NCI-H69 (cell line): Measurements from ENCODE around the gene PDCL3.

Source experiments
- DNase-seq: peaks from one replicate; lab custom pipeline; 2025; lab: John Stamatoyannopoulos, UW

Gene PDCL3

DNA sequence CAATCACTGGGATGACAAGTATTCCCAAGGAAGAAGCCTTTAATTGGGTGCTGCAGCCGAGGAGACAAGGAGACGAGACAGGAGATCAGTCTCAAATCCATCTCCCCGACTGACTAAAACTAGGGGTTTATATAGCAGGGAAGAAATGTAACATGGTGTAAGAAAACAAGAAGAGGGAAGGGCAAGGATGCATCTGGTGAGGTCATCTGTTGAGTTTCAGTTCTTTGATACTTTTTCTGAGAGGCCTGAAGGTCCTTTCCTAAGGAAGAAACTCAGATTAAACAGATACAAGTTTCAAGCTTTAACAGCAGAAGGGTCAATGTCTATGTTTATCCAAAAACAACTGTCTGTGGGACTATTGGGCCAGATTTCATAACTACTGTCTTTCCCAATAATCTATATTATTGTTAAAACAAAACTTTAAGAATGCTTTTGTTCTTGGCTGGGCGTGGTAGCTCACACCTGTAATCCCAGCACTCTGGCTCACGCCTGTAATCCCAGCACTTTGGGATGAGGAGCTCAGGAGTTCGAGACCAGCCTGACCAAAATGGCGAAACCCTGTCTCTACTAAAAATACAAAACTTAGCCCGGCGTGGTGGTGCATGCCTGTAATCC, 2.5 kb upstream of the PDCL3 start:
- no peak for DNase-seq

DNA sequence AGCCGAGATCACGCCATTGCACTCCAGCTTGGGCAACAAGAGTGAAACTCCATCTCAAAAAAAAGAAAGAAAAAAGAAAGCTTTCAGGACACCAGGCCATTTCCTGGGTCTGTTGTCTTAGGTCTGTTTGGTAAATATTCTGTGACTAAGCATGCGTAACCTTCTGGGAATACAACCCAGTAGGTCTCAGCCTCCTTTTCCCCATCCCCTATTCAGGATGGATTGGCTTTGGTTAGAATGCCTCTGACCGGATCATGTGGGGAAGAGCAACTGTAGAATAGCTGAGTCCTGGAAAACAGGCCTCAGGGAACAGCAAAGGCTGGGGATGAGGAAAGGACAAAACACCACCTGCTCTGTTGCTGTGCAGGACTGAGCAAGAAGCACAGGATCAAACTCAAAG, 1.6 kb upstream of the PDCL3 start:
- DNase-seq: no peak

DNA sequence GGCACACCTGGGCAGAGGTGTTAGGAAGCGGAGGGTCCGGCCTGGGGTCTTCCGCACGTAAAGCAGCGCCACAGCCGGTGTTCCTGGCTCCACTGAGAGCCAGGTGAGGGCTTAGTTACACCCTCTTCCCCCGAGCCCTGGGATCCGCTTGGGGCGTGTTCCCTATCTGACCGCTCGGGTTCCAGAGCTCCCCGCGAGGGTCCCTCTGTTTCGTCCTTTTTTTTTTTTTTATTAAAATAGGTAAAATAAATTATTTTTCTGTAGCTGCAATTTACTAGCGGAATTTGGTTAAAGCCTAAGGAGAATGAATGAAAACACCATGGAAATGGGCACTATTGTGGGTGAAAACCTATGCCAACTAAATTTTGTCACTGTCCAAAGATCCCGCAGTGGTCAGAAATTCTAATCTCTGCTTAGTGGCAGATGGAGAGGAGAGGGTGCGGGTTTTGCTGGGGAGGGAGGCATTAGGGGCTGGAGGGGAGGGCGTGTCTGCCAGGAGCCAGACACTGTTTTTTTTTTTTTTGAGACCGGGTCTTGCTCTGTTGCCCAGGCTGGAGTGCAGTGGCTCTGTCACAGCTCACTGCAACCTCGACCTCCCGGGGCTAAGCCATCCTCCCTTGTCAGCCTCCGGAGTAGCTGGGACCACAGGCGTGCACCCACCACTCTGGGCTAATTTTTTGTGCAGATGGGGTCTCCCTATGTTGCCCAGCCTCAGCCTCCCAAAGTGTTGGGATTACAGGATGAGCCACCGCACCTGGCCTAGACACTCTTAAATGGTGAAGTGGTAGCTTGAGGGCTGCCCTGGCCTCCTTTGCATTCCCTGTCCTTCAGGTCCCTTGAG, 834 bp downstream of the PDCL3 start:
- DNase-seq: peak; percentile 16

DNA sequence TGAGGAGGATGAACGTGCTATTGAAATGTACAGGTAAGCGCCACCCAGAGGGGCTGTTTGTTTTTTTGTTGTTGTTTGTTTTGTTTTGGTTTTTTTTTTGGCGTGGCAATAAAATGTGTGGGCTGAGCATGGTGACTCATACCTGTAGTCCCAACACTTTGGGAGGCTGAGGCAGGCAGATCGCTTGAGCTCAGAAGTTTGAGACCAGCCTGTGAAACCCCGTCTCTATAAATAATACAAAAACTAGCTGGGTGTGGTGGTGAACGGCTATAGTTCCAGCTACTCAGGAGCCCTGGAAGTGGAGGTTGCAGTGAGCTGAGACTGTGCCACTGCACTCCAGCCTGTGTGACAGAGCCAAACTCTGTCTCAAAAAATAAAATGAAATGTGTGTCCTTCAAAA, 6.2 kb downstream of the PDCL3 start:
- no peak for DNase-seq

DNA sequence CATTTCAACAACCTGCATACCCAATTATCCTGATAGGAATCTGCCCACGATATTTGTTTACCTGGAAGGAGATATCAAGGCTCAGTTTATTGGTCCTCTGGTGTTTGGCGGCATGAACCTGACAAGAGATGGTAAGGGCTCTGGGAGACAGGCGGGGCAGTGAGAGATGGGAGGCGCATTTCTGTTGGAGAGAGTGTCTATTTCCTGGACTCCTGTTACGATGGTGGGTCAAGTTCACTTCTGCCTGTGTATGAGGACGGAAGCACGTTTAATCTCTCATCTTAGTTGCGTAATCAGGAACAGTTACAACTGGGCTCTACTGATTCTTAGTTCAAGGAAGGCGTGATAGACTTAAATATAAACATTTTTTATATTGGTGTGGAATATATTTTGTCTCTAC, 8.9 kb downstream of the PDCL3 start:
- no peak for DNase-seq

DNA sequence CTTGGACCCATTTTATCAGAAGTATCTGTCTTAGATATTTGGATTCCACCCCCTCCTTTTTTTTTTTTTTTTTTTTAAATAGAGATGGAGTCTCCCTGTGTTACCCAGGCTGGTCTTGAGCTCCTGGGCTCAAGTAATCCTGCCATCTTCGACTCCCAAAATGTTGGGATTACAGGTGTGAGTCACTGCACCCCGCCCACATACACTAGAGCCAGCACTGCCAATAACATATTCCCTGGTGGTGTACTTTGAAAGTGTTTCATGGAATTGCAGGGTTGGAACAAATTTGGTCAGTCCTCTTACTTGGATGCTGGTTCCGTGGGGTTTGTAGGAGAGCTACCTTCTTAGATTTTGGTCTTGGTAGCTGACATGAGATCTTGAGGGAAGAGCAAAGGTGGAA, 15.0 kb downstream of the PDCL3 start:
- DNase-seq: no peak

DNA sequence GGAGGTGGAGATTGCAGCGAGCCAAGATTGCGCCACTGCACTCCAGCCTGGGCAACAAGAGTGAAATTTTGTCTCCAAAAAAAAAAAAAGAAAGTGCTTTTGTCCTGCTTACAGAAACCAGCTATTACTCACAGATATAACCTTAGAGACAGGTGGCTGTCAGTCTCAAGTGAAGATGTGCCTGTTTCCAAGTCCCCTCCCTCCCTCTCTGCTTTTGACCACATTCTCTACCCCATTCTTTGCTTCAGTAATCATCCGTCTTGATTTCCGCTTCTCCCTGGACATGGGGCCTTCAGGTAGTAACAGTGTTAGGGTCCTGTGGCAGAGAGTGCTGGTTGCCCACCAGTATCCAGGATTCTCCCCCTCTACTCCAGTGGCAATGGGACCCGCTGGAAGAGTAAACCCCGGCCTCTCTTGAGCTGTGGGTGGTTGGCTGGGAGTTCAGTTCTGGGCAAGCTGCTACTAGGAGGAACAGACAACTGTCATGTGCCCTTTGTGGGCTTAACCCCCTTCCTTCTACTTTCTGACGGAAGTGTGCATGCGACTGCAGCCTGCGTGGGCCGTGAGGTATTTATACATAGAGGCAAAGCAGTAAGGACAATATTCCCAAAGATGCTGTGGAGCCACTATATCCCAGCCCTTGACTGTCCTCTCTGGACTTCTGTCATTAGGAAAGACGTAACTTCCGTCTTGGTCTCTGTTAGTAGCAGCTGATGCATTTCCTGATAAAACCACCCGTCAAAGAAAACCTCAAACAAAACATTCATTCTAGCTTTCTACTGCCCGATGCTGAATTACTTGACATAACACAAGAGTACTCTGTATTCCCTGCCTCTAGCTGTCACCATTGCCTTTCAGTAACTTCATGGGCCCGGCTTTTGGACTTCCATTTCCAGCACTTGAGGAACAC, 17.8 kb downstream of the PDCL3 start:
- no peak for DNase-seq

DNA sequence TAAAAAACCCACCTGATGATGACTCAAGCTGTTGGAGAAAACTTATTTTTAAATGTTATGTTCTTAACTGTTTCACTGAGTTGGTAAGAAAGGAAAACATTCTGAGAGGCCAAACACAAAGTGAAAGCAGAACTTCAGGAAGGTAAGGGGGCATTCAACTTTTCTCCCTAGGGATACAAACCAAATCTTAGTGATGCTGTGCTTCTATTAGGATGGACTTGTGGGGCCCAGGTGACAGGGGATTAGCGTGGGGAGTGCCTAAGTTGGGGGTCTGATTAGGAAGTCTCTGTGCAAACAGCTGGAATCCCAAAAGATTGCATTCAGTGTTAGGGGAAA, 18.5 kb downstream of the PDCL3 start:
- DNase-seq: no peak

DNA sequence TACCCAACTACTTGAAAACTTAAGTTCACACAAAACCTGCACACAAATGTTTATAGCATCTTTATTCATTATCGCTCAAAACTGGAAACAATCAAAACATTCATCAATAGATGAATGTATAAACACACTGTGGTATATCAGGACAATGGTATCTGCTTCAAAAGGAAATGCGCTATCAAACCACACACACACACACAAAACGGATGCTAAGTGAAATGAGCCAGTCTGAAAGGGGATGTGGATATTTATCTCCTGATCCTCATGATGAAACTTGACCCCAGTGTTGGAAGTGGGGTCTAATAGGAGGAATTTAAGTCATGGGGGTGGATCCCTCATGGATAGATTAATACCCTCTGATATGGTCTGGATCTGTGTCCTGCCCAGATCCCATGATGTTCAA, 22.0 kb downstream of the PDCL3 start:
- DNase-seq: no peak

DNA sequence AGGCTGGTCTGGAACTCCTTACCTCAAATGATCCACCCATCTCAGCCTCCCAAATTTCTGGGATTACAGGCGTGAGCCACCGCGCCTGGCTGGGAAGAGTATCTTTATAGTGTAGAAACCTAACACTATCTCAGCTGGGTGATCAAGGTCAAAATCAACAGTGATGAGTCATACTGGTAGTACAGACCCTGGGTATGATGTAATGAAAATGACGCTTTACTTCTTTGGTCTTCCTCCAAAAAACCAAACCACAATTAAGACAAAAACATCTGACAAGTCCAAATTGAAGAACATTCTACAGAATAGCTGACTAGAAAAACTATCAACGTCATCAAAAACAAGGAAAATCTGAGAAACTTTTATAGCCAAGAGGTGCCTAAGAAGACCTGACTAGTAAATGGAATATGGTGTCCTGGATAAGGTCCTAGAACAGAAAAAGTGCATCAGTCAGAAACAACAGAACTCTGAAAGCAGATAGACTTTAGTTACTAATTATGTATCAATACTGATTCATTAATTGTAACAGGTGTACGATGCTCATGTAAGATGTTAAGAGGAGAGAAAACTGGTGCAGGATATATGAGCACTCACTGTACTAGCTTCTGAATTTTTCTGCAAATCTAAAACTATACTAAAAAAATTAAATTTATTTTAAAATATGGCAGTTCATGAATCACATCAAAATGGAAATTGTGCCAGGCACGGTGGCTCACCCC, 25.4 kb downstream of the PDCL3 start:
- no peak for DNase-seq

DNA sequence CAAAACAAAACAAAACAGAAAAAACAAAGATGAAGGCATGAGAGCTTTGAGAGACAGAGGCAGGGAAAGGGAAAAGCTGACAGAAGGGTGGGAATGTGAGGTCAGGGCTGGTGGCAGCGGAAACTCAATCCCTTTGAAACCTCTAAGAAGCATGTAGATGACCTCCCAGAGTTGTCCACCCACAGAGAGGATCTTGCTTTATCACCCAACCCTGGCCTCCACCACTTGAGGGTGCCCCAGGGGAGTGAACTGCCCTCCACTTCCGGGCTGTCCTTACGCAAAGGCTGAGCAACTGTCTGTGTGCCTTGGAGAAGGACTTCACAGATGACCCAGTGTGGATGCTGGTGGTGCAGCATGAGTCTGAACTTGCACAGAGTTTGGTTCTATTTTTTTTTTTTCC, 26.7 kb downstream of the PDCL3 start:
- DNase-seq: no peak

DNA sequence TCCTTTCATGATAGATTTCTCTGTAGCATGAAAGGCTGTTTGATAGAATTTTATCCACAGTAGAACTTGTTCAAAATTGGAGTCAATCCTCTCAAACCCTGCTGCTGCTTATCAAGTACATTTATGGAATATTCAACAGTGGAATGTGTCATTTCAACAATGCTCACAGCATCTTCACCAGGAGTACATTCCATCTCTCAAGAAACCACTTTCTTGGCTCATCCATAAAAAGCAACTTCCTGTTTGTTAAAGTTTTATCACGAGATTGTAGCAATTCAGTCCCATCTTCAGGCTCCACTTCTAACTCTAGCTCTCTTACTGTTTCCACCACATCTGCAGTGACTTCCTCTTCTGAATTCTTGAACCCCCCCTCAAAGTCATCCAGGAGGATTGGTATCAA, 29.4 kb downstream of the PDCL3 start:
- no peak for DNase-seq

DNA sequence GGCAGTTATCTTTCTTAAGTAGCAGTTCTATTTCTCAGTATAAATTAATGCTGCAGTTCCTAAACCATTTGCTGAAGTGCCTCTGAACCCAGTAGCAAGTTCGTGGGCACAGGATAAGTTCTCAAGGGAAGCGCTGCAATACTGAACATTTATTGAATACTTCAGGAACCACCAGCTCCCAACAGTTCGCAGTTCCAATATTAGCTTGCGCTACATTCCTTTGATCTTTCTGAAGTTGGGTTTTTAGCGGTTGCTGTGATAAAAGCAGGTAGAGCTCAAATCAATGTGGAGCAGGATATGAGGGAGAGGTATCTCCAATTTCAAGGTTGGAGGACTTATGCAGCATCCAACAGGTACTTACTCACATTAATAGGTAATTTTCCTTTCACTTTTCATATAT, 33.7 kb downstream of the PDCL3 start:
- no peak for DNase-seq

DNA sequence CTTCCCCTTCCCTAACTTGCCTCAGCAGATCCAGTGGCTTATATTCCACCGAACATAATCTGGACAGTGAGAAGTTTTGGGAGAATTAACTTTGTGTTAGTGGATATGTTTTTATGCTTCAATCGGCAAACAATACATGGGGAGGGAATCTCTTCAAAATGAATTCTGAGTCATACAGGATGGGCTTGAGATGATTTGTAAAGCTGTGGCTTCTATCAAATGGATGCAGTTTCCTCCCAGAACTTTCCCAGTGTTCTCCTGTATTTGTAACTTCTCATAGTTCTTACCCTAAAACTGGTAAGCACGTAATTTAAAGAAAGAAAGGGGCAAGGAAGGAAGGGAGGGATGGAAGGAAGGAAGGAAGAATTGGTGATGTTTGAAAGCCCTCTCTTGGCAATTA, 36.8 kb downstream of the PDCL3 start:
- DNase-seq: no peak

DNA sequence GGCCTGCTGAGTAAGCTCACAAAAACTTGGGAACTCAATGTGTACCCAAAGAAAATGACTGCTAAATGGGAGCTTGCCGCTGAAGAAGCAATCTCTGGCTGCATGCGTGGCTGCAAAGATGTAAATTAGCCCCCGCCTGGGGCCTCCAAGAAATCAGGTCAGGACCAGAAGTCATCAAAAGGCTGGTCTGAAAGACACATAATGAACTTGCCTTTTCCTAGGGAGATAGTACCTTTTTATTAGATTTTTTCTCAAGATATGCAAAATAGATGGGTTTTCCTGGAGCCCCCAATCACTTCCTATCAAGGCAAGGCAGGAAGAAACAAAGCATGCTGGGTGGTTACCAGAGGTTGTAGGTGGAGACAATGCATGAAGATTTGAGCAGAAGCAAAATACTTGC, 38.9 kb downstream of the PDCL3 start:
- DNase-seq: no peak

DNA sequence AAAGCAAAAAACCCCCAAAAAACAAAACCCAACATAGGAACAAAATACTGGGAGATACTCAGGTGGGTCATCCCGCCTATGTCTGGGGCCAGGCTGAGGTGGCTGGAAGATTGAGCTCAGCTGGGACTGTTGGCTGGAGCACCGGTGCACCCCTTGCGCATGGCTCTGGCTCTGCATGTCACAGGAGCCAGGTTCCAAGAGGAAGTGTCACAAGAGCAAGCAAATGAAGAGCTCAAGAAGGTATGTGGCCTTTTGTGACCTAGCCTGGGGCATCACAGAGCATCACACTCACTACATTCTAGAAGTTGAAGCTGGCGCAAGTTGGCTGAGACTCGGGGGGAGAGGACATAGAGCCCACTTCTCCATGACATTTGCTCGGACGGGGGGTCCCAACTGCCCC, 40.6 kb downstream of the PDCL3 start:
- no peak for DNase-seq

DNA sequence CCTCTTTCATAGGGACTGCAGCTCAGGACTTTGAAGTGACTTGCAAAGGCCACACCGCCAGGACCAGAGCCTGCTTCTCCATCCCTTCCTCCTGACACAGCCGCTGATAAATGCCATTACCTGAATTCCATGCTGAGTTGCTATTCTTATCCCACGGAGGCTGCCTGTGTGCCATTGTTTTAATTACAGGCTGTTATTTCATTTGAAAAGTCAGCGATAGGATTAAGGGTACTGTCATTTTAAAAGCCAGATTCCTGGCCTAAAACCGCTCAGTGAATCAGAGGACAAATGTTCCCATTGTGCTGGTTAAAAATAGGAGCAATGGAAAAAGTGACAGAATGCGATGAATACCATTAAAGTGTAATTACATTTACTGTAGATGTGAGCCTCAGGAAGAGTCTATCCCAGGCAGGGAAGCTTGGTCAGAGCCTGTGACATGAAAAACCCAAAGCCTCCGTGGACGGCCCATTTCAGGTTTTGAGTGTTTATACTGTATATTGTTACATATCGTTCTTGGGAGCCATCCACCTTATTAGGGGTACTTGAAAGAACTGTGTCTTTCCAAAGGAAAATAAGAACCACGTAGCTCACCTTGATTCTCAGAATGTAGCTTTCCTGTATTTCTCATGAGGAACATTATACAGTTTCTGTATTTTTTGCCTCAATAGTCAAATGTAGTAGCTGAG, 41.3 kb downstream of the PDCL3 start:
- DNase-seq: no peak

DNA sequence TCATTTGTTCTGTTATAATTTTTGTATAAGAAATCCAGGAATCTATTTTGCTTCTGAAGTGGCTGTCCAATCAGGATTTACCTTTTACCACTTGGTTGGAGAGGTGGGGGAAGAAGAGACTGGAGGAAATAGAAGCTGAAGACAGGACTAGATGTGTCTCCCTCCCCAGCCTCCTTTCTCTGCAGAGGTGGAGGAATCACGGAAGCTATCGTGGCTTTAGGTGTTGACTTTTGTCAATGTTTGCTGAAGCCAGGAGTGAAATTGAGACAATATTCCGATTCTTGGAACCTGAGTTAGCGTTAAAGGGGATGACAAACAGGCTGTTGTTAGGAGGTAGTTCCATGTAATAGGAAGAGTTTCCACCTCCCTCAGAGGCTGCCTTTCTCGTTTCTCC, 43.5 kb downstream of the PDCL3 start:
- no peak for DNase-seq

DNA sequence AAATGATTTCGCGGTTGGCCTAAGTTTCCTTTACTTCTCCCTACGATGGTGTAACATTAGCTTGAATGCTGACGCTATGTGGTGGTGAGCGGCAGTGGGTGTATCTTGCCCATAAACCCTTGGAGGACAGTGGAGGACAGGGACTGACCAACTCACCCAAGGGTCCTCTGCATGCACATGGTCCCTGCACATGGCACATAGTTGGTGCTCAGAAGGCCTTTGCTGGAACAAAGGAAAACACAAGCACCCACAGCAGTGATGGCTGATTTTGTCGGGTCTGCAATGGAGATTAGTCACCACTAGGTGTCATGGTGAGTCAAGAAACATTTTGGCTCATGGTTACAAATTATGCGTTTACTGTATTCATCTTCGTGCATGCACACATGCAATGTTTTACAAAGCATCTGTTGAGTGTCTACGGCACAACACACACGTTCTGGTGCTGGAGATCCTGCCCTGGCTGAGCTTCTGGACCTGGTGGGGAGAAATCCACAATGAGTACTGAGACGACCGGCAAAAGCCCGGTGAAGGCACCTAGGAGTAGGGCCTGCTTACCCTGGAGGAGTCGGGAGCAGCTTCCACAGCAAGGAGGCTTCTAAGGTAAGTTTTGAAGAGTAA, 44.0 kb downstream of the PDCL3 start:
- DNase-seq: peak; percentile 9

DNA sequence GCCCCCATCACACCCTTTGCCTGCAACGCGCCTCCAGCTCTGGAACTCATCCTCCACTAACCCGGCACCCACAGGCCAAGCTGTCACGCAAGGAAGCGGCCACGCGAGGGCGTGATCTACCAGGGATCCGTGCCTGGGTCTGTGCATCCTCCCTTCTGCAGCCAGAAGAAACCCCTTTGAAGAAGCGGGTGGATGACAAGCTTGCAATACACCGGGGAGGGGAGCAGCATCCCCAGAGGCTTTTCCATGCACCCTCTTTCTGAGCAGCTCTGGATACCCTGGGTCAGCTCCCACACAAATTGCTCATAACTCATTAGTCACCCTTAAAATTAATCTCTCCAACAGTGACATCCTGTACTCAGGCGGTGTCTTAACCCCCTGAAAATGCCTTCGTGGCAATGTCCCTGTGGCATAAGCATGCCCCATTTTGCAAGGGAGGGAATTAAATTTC, 47.6 kb downstream of the PDCL3 start:
- peak; percentile 24 for DNase-seq
